ENCODE measurements around the gene FCGBP. TPM values are rescaled to one million over a fixed set of nuclear protein-coding genes. Genes with fewer than 3 reads are reported as not detected.
"Not testable (repeated sequence)": the region's sequence is repeated elsewhere in the genome, so short reads cannot be mapped to it uniquely, and the experiment has no call there.

Gene FCGBP
- polyA plus RNA-seq, 1 donor (not counting 4 experiments of a cell fraction or from before 2014, with no cell fraction given) = 0.10 TPM

GRCh38 chr19:39893366-39894235 is 40.8 kb downstream of the FCGBP start:
- H3K9me3 ChIP-seq (ENCODE audit: control insufficient read depth, low read depth, low read length); DNase-seq (ENCODE audit: low read depth, low spot score); H3K79me2 ChIP-seq (ENCODE audit: control insufficient read depth, insufficient read depth, low read length); H3K4me1 ChIP-seq (ENCODE audit: control insufficient read depth, extremely low read depth, insufficient read depth, low read length); dilution Hi-C loops (cut with MboI; ENCODE audit: extremely low pct_ligation_motif_present, low sequenced_read_pairs); H3K9me1 ChIP-seq (ENCODE audit: control insufficient read depth, extremely low read depth, insufficient read depth, low read length); H3K4me2 ChIP-seq (ENCODE audit: control insufficient read depth, extremely low read depth, insufficient read depth, low read depth, low read length); FAIRE-seq; H3K36me3 ChIP-seq (ENCODE audit: control insufficient read depth in 2 of 2, extremely low read depth in 1 of 2, insufficient read depth in 2 of 2, low read length in 2 of 2); H3K9ac ChIP-seq (ENCODE audit: control insufficient read depth, extremely low read depth, insufficient read depth, low read length); H2AFZ ChIP-seq (ENCODE audit: control insufficient read depth, low read length); H3K4me3 ChIP-seq (ENCODE audit: control insufficient read depth in 2 of 3, extremely low read depth in 1 of 3, insufficient read depth in 2 of 3, low read depth in 1 of 3, low read length in 3 of 3); H4K20me1 ChIP-seq (ENCODE audit: control insufficient read depth, extremely low read depth, insufficient read depth, low read length); H3K27me3 ChIP-seq (ENCODE audit: control insufficient read depth, extremely low read depth, insufficient read depth, low read length); H3K27ac ChIP-seq (ENCODE audit: control insufficient read depth, insufficient read depth, low read length): not testable (repeated sequence)

DNA sequence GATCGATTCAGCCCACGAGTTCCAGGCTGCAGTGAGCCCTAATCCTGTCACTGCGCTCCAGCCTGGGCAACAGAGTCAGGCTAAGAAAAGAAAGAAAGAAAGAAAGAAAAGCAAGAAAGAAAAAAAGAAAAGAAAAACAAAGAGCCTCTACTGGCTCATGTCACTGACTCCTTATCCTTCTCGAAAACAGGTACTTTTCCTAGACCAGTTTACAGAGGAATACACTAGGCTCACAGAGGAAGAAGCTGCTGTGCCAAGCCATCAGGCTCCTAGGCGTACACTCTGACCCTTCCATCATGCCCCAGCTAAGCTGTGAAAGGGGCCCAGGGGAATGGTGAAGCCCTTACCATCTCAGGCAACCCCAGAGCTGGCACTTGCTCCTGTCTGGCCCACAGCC is 41.9 kb downstream of the FCGBP start:
- DNase-seq (ENCODE audit: low read depth, low spot score); H3K9me3 ChIP-seq (ENCODE audit: control insufficient read depth, low read depth, low read length); H3K27ac ChIP-seq (ENCODE audit: control insufficient read depth, insufficient read depth, low read length); H3K4me1 ChIP-seq (ENCODE audit: control insufficient read depth, extremely low read depth, insufficient read depth, low read length); H3K79me2 ChIP-seq (ENCODE audit: control insufficient read depth, insufficient read depth, low read length); dilution Hi-C loops (cut with MboI; ENCODE audit: extremely low pct_ligation_motif_present, low sequenced_read_pairs); H3K4me3 ChIP-seq (ENCODE audit: control insufficient read depth in 2 of 3, extremely low read depth in 1 of 3, insufficient read depth in 2 of 3, low read depth in 1 of 3, low read length in 3 of 3); FAIRE-seq; H3K4me2 ChIP-seq (ENCODE audit: control insufficient read depth, extremely low read depth, insufficient read depth, low read depth, low read length); H3K27me3 ChIP-seq (ENCODE audit: control insufficient read depth, extremely low read depth, insufficient read depth, low read length); H3K9me1 ChIP-seq (ENCODE audit: control insufficient read depth, extremely low read depth, insufficient read depth, low read length); H3K36me3 ChIP-seq (ENCODE audit: control insufficient read depth in 2 of 2, extremely low read depth in 1 of 2, insufficient read depth in 2 of 2, low read length in 2 of 2); H2AFZ ChIP-seq (ENCODE audit: control insufficient read depth, low read length); H3K9ac ChIP-seq (ENCODE audit: control insufficient read depth, extremely low read depth, insufficient read depth, low read length); H4K20me1 ChIP-seq (ENCODE audit: control insufficient read depth, extremely low read depth, insufficient read depth, low read length): not testable (repeated sequence)

- H2AFZ ChIP-seq (ENCODE audit: control insufficient read depth, low read length); FAIRE-seq; H3K4me3 ChIP-seq (ENCODE audit: control insufficient read depth in 2 of 3, extremely low read depth in 1 of 3, insufficient read depth in 2 of 3, low read depth in 1 of 3, low read length in 3 of 3): not testable (repeated sequence)
These were observed 42.6 kb downstream of the FCGBP start for GRCh38 chr19:39891660-39892505.

More at GRCh38 chr19:39891660-39892505, 42.6 kb downstream of the FCGBP start:
- H4K20me1 ChIP-seq (ENCODE audit: control insufficient read depth, extremely low read depth, insufficient read depth, low read length); H3K79me2 ChIP-seq (ENCODE audit: control insufficient read depth, insufficient read depth, low read length); DNase-seq (ENCODE audit: low read depth, low spot score); H3K9me1 ChIP-seq (ENCODE audit: control insufficient read depth, extremely low read depth, insufficient read depth, low read length); H3K36me3 ChIP-seq (ENCODE audit: control insufficient read depth in 2 of 2, extremely low read depth in 1 of 2, insufficient read depth in 2 of 2, low read length in 2 of 2); H3K27me3 ChIP-seq (ENCODE audit: control insufficient read depth, extremely low read depth, insufficient read depth, low read length); H3K27ac ChIP-seq (ENCODE audit: control insufficient read depth, insufficient read depth, low read length); H3K4me1 ChIP-seq (ENCODE audit: control insufficient read depth, extremely low read depth, insufficient read depth, low read length); dilution Hi-C loops (cut with MboI; ENCODE audit: extremely low pct_ligation_motif_present, low sequenced_read_pairs); H3K4me2 ChIP-seq (ENCODE audit: control insufficient read depth, extremely low read depth, insufficient read depth, low read depth, low read length); H3K9me3 ChIP-seq (ENCODE audit: control insufficient read depth, low read depth, low read length); H3K9ac ChIP-seq (ENCODE audit: control insufficient read depth, extremely low read depth, insufficient read depth, low read length): not testable (repeated sequence)

Measured in keratinocyte (primary cell).